ENCODE data around the gene RAB3A.
A peak's percentile ranks its signal among the peaks of the same experiment; 100 is the strongest.

GRCh38 chr19:18192673-18193387 is 11.0 kb downstream of the RAB3A start, which contains the start of gene MPV17L2:
- TF ChIP-seq POLR2A (IDR thresholded peaks at IDR 0.05) (peak; percentile 91 to 92), CTCF (IDR thresholded peaks at IDR 0.05) (peak in 1 of 4 experiments; percentile 2), EP300 (IDR thresholded peaks at IDR 0.05) (no peak), POLR2AphosphoS5 (IDR thresholded peaks at IDR 0.05) (peak; percentile 98)
